HUES64 (cell line): ENCODE data around the gene VWA3B.

Experiments
- H3K27ac ChIP-seq: 2 replicates; pipeline ENCODE4 v1.7.0; 2013; ENCODE audit warnings: low read depth, low read length, inconsistent platforms
- H3K27me3 ChIP-seq: 2 replicates; pipeline ENCODE4 v1.6.1; 2013; ENCODE audit warnings: mild to moderate bottlenecking, low read length; ENCODE audit not compliant: insufficient read depth
- H3K36me3 ChIP-seq: 2 replicates; pipeline ENCODE4 v1.6.1; 2013; ENCODE audit warnings: mild to moderate bottlenecking, low read length; ENCODE audit not compliant: insufficient read depth
- H3K4me1 ChIP-seq: 2 replicates; pipeline ENCODE4 v1.6.1; 2013; ENCODE audit warnings: mild to moderate bottlenecking, low read length, moderate library complexity; ENCODE audit not compliant: insufficient read depth
- H3K4me3 ChIP-seq: 2 replicates; pipeline ENCODE4 v1.5.1; 2013; ENCODE audit warnings: mild to moderate bottlenecking, low read length, moderate library complexity
- H3K9ac ChIP-seq: 2 replicates; pipeline ENCODE4 v1.6.1; 2013; ENCODE audit warnings: mild to moderate bottlenecking, low read depth, low read length
- H3K9me3 ChIP-seq: 2 replicates; pipeline ENCODE4 v1.6.1; 2013; ENCODE audit warnings: low read depth, low read length; ENCODE audit not compliant: insufficient read depth
- WGBS: fragments of 150-250, 120-280 bp; methylation state at CpG from one replicate; pipeline ENCODE4 v1.1.7; 2013; ENCODE audit warnings: missing lambda C conversion rate; 5-methylcytosine and 5-hydroxymethylcytosine counted together

The VWA3B gene

DNA sequence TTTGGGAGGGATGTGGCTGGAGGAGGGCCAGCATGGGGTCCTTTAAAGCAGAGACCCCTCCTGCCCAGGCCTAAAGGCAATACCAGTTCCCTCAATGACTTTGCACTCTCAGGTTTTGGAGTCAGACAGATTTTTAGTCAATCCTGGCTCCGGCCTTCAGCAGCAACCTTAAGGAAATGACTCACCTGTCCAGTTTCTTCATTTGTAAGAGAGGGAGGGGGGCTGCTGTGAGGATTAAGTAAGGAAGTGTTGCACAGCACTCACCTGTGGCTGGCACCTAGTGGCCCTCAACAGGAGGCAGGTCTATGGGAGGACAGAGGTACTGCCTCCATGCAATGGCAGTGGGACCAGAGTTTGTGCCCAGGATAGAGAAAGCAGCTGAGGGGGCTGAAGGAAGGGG is 273.0 kb downstream of the VWA3B start:
- no peaks in the 10 kb centered on the region for H3K4me1 ChIP-seq
- no peaks in the 10 kb centered on the region for H3K27me3 ChIP-seq
- H3K4me3 ChIP-seq, result no peak overlapping the region
- no peaks in the 10 kb centered on the region for H3K36me3 ChIP-seq
- 95% methylated on average over 1 of the region's 1 CpG for WGBS
- no peaks in the 10 kb centered on the region for H3K9me3 ChIP-seq
- H3K27ac ChIP-seq, result no peak overlapping the region
- H3K9ac ChIP-seq, result no peak overlapping the region
